Nucleus accumbens (tissue), 56 donors: ENCODE data around the gene EFL1.

Source experiments
- DNase-seq, 56 donors: peaks; one replicate each; lab custom pipeline; 2025; lab: John Stamatoyannopoulos, UW

Gene EFL1

DNA sequence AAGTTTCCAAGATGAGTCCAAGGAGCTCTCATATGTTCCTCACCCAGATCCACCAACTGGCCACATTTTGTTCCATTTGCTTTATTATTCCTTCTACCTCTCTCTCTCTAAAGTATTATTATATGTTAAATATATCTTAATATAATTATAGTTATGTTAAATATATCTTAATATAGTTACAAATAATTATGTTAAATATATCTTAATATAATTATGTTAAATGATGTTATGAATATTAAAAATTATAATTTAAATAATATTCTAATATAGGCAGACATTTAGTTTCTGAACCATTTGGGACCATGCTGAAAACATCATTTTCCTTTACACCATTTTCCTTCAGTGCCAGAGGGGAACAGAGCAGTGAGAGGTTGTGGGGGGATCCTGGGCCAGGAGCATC, 166.7 kb downstream of the EFL1 start:
- DNase-seq: no peak

DNA sequence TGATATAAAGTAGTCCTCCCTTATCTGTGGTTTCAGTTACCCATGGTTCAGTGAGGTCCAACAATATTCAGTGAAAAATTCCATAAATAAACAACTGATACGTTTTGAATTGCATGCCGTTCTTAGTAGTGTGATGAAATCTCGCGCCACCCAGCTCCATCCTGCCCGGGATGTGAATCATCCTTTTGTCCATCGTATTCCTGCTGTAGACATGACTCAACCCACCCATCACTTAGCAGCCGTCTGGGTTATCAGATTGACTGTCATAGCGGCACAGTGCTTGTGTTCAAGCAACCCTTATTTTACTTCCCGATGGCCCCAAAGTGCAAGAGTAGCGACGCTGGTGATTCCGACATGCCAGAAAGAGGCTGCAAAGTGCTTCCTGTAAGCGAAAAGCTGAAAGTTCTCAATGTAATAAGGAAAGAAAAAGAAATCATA, 168.7 kb downstream of the EFL1 start:
- DNase-seq: no peak

DNA sequence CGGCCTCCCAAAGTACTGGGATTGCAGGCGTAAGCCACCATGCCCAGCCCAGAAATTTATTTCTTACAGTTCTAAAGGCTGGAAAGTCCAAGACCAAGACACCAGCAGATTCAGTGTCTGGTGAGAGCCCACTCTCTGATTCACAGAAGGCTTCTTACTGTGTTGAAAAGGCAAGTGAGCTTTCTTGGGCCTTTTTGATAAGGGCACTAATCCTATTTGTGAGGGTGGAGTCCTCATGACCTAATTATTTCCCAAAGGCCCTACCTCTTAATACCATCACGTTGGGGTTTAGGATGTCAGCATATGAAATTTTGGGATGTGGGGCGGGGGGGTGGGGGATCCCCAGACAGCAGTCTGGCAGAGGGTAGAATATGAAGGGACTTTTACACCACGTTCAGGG, 169.2 kb downstream of the EFL1 start:
- DNase-seq: no peak

DNA sequence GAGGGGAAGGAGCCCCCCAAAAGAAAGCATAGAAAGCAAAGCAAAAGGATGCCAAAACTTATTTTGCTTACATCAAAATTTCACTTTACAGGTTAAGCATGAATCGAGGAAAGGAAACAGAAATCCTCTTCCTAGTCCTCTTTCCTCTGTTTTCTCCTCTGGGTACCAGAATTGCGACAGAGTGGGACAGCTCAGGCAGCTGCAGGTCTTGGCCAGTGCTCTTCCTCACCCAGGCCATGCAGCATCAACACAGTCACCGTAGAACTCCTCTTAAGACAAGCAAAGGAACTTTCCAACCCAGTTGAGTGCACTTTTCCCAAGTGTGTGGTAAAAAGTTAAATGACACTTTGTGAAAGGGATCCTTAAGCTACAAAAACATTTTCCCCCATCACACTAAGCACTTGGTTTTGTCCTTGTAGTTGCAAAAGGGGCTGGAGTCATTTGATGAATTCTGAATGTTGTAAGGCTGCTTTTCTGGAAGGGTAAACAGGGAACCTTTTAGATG, 170.8 kb downstream of the EFL1 start:
- no peak for DNase-seq

DNA sequence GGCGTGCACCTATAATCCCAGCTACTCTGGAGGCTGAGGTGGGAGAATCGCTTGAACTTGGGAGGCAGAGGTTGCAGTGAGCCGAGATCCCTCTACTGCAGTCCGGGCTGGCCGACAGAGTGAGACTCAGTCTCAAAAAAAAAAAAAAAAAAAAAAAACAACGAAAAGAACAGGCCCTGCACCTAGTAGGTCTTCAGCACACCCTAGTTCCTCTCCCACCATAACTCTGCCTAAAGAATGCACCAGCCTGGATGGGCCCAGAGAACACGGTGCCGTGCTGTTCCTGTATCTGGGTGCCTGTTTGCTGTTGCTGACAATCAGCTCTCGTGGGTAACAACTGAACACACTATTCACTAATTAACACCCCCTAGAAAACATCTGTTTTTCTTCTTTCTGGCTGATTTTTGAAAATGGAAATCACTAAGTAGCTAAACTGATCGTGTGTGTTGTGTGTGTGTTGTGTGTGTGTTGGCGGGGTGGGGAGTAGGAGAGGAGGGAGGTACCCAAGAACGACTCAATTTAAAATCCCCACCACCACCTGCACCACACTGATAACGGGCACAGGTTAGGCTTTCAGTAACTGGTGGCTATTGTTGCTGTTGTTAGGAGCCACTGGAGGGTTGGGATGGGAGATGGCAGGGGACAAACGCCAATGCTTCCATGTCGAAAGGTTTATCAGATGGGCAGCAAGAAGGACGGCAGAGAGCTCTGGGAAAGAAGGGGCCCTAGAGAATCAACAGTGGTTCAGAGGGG, 176.1 kb downstream of the EFL1 start:
- DNase-seq: no peak

DNA sequence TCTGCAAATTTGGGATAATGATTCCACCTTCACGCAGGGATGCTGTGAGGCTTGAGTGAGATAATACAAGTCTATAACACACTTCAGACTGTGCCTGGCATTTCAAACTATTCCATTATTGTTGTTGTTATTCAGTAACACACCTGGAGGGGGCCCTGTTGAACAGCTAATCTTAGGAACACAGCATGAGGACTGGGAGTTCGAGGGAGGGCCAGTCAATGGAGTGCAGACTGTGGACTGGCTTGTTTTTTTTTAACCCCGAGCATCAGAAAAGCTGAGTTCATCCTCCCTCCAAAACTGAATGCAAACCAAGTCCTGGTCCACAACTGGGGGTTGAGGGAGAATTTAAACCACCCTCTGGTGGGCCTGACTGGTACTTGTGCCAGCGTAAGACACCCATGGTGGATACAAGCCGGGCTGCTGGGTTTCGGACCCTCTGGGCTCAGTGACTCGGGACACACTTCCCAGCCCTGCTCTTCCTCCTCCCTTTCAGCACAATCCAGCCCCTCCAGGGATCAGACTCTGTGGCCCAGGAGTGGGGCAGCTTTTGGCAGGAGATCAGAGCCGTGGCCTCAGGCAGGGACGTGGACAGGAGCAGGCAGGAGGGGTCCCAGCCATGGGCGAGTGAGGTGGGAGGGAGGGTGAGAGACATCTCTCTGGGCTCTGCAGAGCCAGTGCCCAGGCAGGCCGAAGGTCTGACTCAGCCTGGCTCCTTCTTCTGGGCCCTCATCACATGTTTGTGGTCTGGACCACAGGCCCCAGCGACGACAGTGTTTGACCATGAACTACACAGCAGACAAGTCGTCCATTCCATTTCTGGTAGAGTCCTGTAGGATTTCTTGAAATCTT, 180.4 kb downstream of the EFL1 start:
- no peak for DNase-seq

DNA sequence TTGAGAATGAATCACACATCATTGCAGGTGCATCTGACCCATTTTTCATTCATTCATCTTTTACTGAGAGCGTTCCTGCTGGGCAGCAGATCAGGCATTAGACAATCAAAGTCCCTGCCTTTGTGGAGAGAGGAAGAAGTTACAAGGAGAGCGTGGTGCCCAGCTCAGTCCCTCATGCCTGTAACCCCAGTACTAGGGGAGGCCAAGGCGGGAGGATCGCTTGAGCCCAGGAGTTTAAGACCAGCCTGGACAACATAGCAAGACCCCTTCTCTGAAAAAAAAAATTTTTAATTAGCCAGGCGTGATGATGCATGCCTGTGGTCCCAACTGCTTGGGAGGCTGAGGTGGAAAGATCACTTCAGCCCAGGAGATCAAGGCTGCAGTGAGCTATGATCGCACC, 181.8 kb downstream of the EFL1 start:
- no peak for DNase-seq
